GM18520 (cell line): ENCODE data around the gene HDAC10.
A peak's percentile ranks its signal among the peaks of the same experiment; 100 is the strongest.

ENCODE experiments used
- ATAC-seq: cut with Tn5 transposase; IDR thresholded peaks from one replicate; pipeline ENCODE4 v1.9.1; 2021; ENCODE audit not compliant: unreplicated experiment

HDAC10 gene

GRCh38 chr22:50250555-50251476 is at the start of gene HDAC10:
HDAC10 (minus strand) TSS chr22:50251265; CDS start chr22:50251032, 233 bp downstream.
- ATAC-seq: peak; percentile 48

GRCh38 chr22:50300620-50301257 is 49.7 kb upstream of the HDAC10 start:
- ATAC-seq: no peak

GRCh38 chr22:50299785-50300619 is 48.9 kb upstream of the HDAC10 start:
- no peak for ATAC-seq

- ATAC-seq: no peak
Observed at GRCh38 chr22:50298937-50299784, 48.1 kb upstream of the HDAC10 start.

- no peak for ATAC-seq
Observed at GRCh38 chr22:50298266-50298637, 47.2 kb upstream of the HDAC10 start.

- ATAC-seq: no peak
Observed at GRCh38 chr22:50297510-50298265, 46.6 kb upstream of the HDAC10 start.

- ATAC-seq: no peak
Observed at GRCh38 chr22:50296658-50297490, 45.8 kb upstream of the HDAC10 start.

GRCh38 chr22:50294319-50294656 is 43.2 kb upstream of the HDAC10 start:
- ATAC-seq: no peak

GRCh38 chr22:50293441-50294318 is 42.6 kb upstream of the HDAC10 start:
- ATAC-seq: no peak

- no peak for ATAC-seq
Observed at GRCh38 chr22:50292643-50293440, 41.8 kb upstream of the HDAC10 start.

- ATAC-seq: no peak
Observed at GRCh38 chr22:50289942-50290630, 39.0 kb upstream of the HDAC10 start.

- no peak for ATAC-seq
Observed at GRCh38 chr22:50289151-50289941, 38.3 kb upstream of the HDAC10 start.

- no peak for ATAC-seq
Observed at GRCh38 chr22:50287731-50288130, 36.7 kb upstream of the HDAC10 start.

- no peak for ATAC-seq
Observed at GRCh38 chr22:50286701-50287318, 35.7 kb upstream of the HDAC10 start.

GRCh38 chr22:50286275-50286674 is 35.2 kb upstream of the HDAC10 start:
- no peak for ATAC-seq
